22Rv1 (cell line): ENCODE data around the gene TEX28.

ENCODE experiments used
- ZFX ChIP-seq: fragments of 450-650 bp; IDR thresholded peaks from 2 replicates; pipeline ENCODE4 v1.6.1; 2017; ENCODE audit warnings: antibody characterized with exemption, borderline replicate concordance
- TF ChIP-seq, protein P1 (sequence below): fragments of 450-650 bp; IDR thresholded peaks from 2 replicates; pipeline ENCODE4 v1.5.1; 2017; ENCODE audit warnings: mild to moderate bottlenecking

- TF ChIP-seq, protein P1, sequence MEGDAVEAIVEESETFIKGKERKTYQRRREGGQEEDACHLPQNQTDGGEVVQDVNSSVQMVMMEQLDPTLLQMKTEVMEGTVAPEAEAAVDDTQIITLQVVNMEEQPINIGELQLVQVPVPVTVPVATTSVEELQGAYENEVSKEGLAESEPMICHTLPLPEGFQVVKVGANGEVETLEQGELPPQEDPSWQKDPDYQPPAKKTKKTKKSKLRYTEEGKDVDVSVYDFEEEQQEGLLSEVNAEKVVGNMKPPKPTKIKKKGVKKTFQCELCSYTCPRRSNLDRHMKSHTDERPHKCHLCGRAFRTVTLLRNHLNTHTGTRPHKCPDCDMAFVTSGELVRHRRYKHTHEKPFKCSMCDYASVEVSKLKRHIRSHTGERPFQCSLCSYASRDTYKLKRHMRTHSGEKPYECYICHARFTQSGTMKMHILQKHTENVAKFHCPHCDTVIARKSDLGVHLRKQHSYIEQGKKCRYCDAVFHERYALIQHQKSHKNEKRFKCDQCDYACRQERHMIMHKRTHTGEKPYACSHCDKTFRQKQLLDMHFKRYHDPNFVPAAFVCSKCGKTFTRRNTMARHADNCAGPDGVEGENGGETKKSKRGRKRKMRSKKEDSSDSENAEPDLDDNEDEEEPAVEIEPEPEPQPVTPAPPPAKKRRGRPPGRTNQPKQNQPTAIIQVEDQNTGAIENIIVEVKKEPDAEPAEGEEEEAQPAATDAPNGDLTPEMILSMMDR, result no peak
- TF ChIP-seq ZFX, result no peak
Observed at GRCh38 chrX:154310616-154311536, 16.0 kb upstream of the TEX28 start.
